Colonic mucosa (tissue), 4 donors: ENCODE results near the gene OR51S1. TPM values are rescaled to one million over a fixed set of nuclear protein-coding genes. Genes with fewer than 3 reads are reported as not detected.

ENCODE experiments used
- DNase-seq: peaks from one replicate; pipeline ENCODE4 v3.0.0-alpha.2; 2020
- H3K27ac ChIP-seq: fragments of 200-600 bp; one replicate; pipeline ENCODE4 v1.8.0; 2021
- H3K27me3 ChIP-seq: fragments of 200-600 bp; one replicate; pipeline ENCODE4 v1.8.0; 2021
- H3K36me3 ChIP-seq: fragments of 200-600 bp; one replicate; pipeline ENCODE4 v1.8.0; 2021
- H3K4me1 ChIP-seq: fragments of 200-600 bp; one replicate; pipeline ENCODE4 v1.8.0; 2021; ENCODE audit warnings: mild to moderate bottlenecking
- H3K4me3 ChIP-seq: fragments of 200-600 bp; one replicate; pipeline ENCODE4 v1.8.0; 2021
- H3K9ac ChIP-seq, 2 donors: one replicate each; pipeline ENCODE4 v1.7.0; 2013; ENCODE audit warnings: control low read depth in 2 of 2, low read depth in 2 of 2, low read length in 2 of 2
- H3K9me3 ChIP-seq: fragments of 200-600 bp; one replicate; pipeline ENCODE4 v1.8.0; 2021
- CTCF ChIP-seq: fragments of 200-600 bp; IDR thresholded peaks from one replicate; pipeline ENCODE4 v1.8.0; 2022; ENCODE audit warnings: antibody characterized with exemption, mild to moderate bottlenecking
- intact Hi-C: fragments of 100-400 bp; cut with DNase I; formaldehyde crosslinking; loops from one replicate; pipeline ENCODE4 v1.14.1; 2022
- total RNA-seq, 2 donors: library from RNA; stranded (reverse); fragmentation: NEBNext Ultra II Directional in 1 of 2; extraction: Animal tissue kit (Norgen Biotek cat#: 25700) in 1 of 2; gene quantifications; one replicate each; pipeline ENCODE4 v1.2.1, GENCODE V29; 2021
- donor health status: healthy.
- donor health status: DM: no; HTN: no; CAD: no.
- donor health status: DM: no; HTN: no; CAD: no.

Gene OR51S1
- total RNA-seq, result not detected

GRCh38 chr11:4848908-4849532 is at the start of gene OR51S1:
TSS of gene OR51S1 (minus strand) at chr11:4849208. CDS start at chr11:4849208, 0 bp downstream.
- Histone ChIP-seq H3K9me3 (no peaks in the 10 kb centered on the region), H3K4me1 (no peaks in the 10 kb centered on the region), H3K36me3 (no peaks in the 10 kb centered on the region), H3K27ac (no peak within 1 kb of the TSS), H3K4me3 (no peak within 1 kb of the TSS), H3K9ac (no peak within 1 kb of the TSS), H3K27me3 (no peaks in the 10 kb centered on the region)
- no peak for TF ChIP-seq CTCF
- intact Hi-C loops, result no loop called here
- DNase-seq, result no peak

- intact Hi-C loops, result no loop called here
- Histone ChIP-seq H3K27ac (no peak overlapping the region), H3K9ac (no peak overlapping the region), H3K4me1 (no peaks in the 10 kb centered on the region), H3K4me3 (no peak overlapping the region), H3K36me3 (no peaks in the 10 kb centered on the region), H3K9me3 (no peaks in the 10 kb centered on the region), H3K27me3 (no peaks in the 10 kb centered on the region)
- TF ChIP-seq CTCF, result no peak
- DNase-seq, result no peak
Measured at GRCh38 chr11:4891996-4892640, 43.1 kb upstream of the OR51S1 start.

- H3K27ac ChIP-seq, result no peak overlapping the region
- intact Hi-C loops, result no loop called here
- TF ChIP-seq CTCF, result no peak
Measured at GRCh38 chr11:4890279-4890678, 41.3 kb upstream of the OR51S1 start.

GRCh38 chr11:4887591-4887990 is 38.6 kb upstream of the OR51S1 start:
- Histone ChIP-seq H3K4me1 (no peaks in the 10 kb centered on the region), H3K9ac (no peak overlapping the region), H3K9me3 (no peaks in the 10 kb centered on the region), H3K36me3 (no peaks in the 10 kb centered on the region), H3K27me3 (no peaks in the 10 kb centered on the region), H3K27ac (no peak overlapping the region), H3K4me3 (no peak overlapping the region)
- no peak for DNase-seq
- TF ChIP-seq CTCF, result no peak
- intact Hi-C loops, result no loop called here

More at GRCh38 chr11:4890279-4890678, 41.3 kb upstream of the OR51S1 start:
- H3K27me3 ChIP-seq, result no peaks in the 10 kb centered on the region
- H3K4me1 ChIP-seq, result no peaks in the 10 kb centered on the region
- H3K9ac ChIP-seq, result no peak overlapping the region
- H3K9me3 ChIP-seq, result no peaks in the 10 kb centered on the region
- no peaks in the 10 kb centered on the region for H3K36me3 ChIP-seq
- H3K4me3 ChIP-seq, result no peak overlapping the region
- DNase-seq, result no peak

GRCh38 chr11:4886186-4886585 is 37.2 kb upstream of the OR51S1 start:
- TF ChIP-seq CTCF, result no peak
- no peaks in the 10 kb centered on the region for H3K27me3 ChIP-seq
- intact Hi-C loops, result no loop called here
- no peak for DNase-seq
- H3K27ac ChIP-seq, result no peak overlapping the region
- H3K9me3 ChIP-seq, result no peaks in the 10 kb centered on the region
- H3K4me3 ChIP-seq, result no peak overlapping the region
- no peaks in the 10 kb centered on the region for H3K4me1 ChIP-seq
- no peak overlapping the region for H3K9ac ChIP-seq
- no peaks in the 10 kb centered on the region for H3K36me3 ChIP-seq
